Thymus (tissue), 11 donors: ENCODE results near the gene MAEA. TPM values are rescaled to one million over a fixed set of nuclear protein-coding genes. Genes with fewer than 3 reads are reported as not detected.
A peak's percentile ranks its signal among the peaks of the same experiment; 100 is the strongest.

Experiments used
- DNase-seq, 9 donors: peaks; one replicate each; pipeline ENCODE4 v3.0.0-alpha.2; 2013; ENCODE audit warnings: low spot score in 9 of 9, low read depth in 6 of 9, missing footprints in 1 of 9
- H3K27ac ChIP-seq, 2 donors: one replicate each; pipeline ENCODE4 v1.5.1; 2013; ENCODE audit warnings: control low read depth in 1 of 2, low read depth in 1 of 2, low read length in 1 of 2, mild to moderate bottlenecking in 1 of 2, moderate library complexity in 1 of 2
- H3K27me3 ChIP-seq, 2 donors: one replicate each; pipeline ENCODE4 v1.5.1; 2013; ENCODE audit warnings: low read length in 1 of 2; ENCODE audit not compliant: control insufficient read depth in 2 of 2, insufficient read depth in 1 of 2
- H3K36me3 ChIP-seq, 2 donors: one replicate each; pipeline ENCODE4 v1.5.1; 2013; ENCODE audit warnings: low read length in 1 of 2, mild to moderate bottlenecking in 1 of 2, moderate library complexity in 1 of 2; ENCODE audit not compliant: control insufficient read depth in 2 of 2, insufficient read depth in 2 of 2
- H3K4me1 ChIP-seq, 2 donors: one replicate each; pipeline ENCODE4 v1.5.1; 2013; ENCODE audit warnings: low read length in 2 of 2; ENCODE audit not compliant: control insufficient read depth in 2 of 2, insufficient read depth in 2 of 2
- H3K4me3 ChIP-seq, 2 donors: one replicate each; pipeline ENCODE4 v1.5.1; 2013; ENCODE audit warnings: low read length in 2 of 2, control low read depth in 1 of 2, mild to moderate bottlenecking in 1 of 2
- H3K9me3 ChIP-seq, 2 donors: one replicate each; pipeline ENCODE4 v1.5.1; 2013; ENCODE audit warnings: low read length in 1 of 2, mild to moderate bottlenecking in 1 of 2; ENCODE audit not compliant: control insufficient read depth in 2 of 2, insufficient read depth in 1 of 2
- WGBS: extraction: QIAGEN DNeasy Blood & Tissue Kit; methylation state at CpG from one replicate; pipeline ENCODE4 v1.1.7; 2013; 5-methylcytosine and 5-hydroxymethylcytosine counted together
- polyA plus RNA-seq: library from polyadenylated mRNA; stranded (reverse); fragments of 200-250 nt; gene quantifications from one replicate; pipeline ENCODE4 v1.2.3, GENCODE V29; 2013
- total RNA-seq: library from RNA; stranded (reverse); fragments of 120-200 nt; gene quantifications from one replicate; pipeline ENCODE4 v1.2.4, GENCODE V29; 2013
- donor health status: healthy.

Gene MAEA
- total and polyA plus RNA-seq, 2 donors = 45.4 to 113 TPM

GRCh38 chr4:1325681-1326635 is 36.3 kb downstream of the MAEA start:
- Histone ChIP-seq H3K36me3 (peaks cover 59 to 74% of the 10 kb centered on the region in 2 donors), H3K4me3 (no peak overlapping the region), H3K9me3 (peaks cover 0 to 7% of the 10 kb centered on the region in 2 donors), H3K27me3 (no peaks in the 10 kb centered on the region), H3K27ac (no peak overlapping the region), H3K4me1 (peaks cover 28 to 46% of the 10 kb centered on the region in 2 donors)
- 95% methylated on average over 35 of the region's 35 CpGs for WGBS
- no peak for DNase-seq

- Histone ChIP-seq H3K36me3 (peaks cover 64 to 77% of the 10 kb centered on the region in 2 donors), H3K9me3 (peaks cover 0 to 7% of the 10 kb centered on the region in 2 donors), H3K27me3 (no peaks in the 10 kb centered on the region), H3K4me1 (peaks cover 35 to 56% of the 10 kb centered on the region in 2 donors), H3K4me3 (no peak overlapping the region), H3K27ac (peak overlapping the region in 1 of 2 donors; percentile 65)
- DNase-seq = peak in 4 of 9 donors; percentile 54 to 67 (median 57)
- 89% methylated on average over 30 of the region's 30 CpGs for WGBS
These were observed 37.2 kb downstream of the MAEA start for GRCh38 chr4:1326751-1327525.

GRCh38 chr4:1327526-1328266 is 38.0 kb downstream of the MAEA start:
- Histone ChIP-seq H3K27me3 (no peaks in the 10 kb centered on the region), H3K36me3 (peaks cover 60 to 76% of the 10 kb centered on the region in 2 donors), H3K27ac (peak overlapping the region in 1 of 2 donors; percentile 65), H3K4me3 (no peak overlapping the region), H3K4me1 (peaks cover 35 to 60% of the 10 kb centered on the region in 2 donors), H3K9me3 (peaks cover 0 to 7% of the 10 kb centered on the region in 2 donors)
- DNase-seq = no peak
- WGBS = 99% methylated on average over 33 of the region's 33 CpGs

GRCh38 chr4:1328267-1329155 is 38.8 kb downstream of the MAEA start:
- no peak overlapping the region for H3K4me3 ChIP-seq
- DNase-seq = no peak
- H3K27ac ChIP-seq = no peak overlapping the region
- peaks cover 35 to 60% of the 10 kb centered on the region in 2 donors for H3K4me1 ChIP-seq
- H3K27me3 ChIP-seq = no peaks in the 10 kb centered on the region
- peaks cover 0 to 7% of the 10 kb centered on the region in 2 donors for H3K9me3 ChIP-seq
- 98% methylated on average over 51 of the region's 51 CpGs for WGBS
- H3K36me3 ChIP-seq = peaks cover 60 to 75% of the 10 kb centered on the region in 2 donors

- peak in 1 of 9 donors; percentile 35 for DNase-seq
These were observed 40.0 kb downstream of the MAEA start for GRCh38 chr4:1329408-1330371.

GRCh38 chr4:1330761-1331590 is 41.3 kb downstream of the MAEA start:
- H3K4me3 ChIP-seq = peak overlapping the region in 1 of 2 donors; percentile 3
- WGBS = 69% methylated on average over 34 of the region's 34 CpGs
- H3K36me3 ChIP-seq = peaks cover 56 to 67% of the 10 kb centered on the region in 2 donors
- peaks cover 0 to 7% of the 10 kb centered on the region in 2 donors for H3K9me3 ChIP-seq
- H3K4me1 ChIP-seq = peaks cover 35 to 60% of the 10 kb centered on the region in 2 donors
- peak overlapping the region; percentile 74 to 81 for H3K27ac ChIP-seq
- peak in 5 of 9 donors; percentile 72 to 86 (median 75) for DNase-seq
- no peaks in the 10 kb centered on the region for H3K27me3 ChIP-seq

More at GRCh38 chr4:1329408-1330371, 40.0 kb downstream of the MAEA start:
- 93% methylated on average over 34 of the region's 34 CpGs for WGBS
- Histone ChIP-seq H3K27me3 (no peaks in the 10 kb centered on the region), H3K9me3 (peaks cover 0 to 7% of the 10 kb centered on the region in 2 donors), H3K36me3 (peaks cover 56 to 74% of the 10 kb centered on the region in 2 donors), H3K4me1 (peaks cover 35 to 60% of the 10 kb centered on the region in 2 donors), H3K27ac (peak overlapping the region; percentile 46 to 72), H3K4me3 (no peak overlapping the region)
